DMS153 (cell line): ENCODE measurements around the gene NT5E.
"Not testable (repeated sequence)": the region's sequence is repeated elsewhere in the genome, so short reads cannot be mapped to it uniquely, and the experiment has no call there.

Experiments
- DNase-seq: peaks from one replicate; lab custom pipeline; 2025; lab: John Stamatoyannopoulos, UW

Gene NT5E

DNA sequence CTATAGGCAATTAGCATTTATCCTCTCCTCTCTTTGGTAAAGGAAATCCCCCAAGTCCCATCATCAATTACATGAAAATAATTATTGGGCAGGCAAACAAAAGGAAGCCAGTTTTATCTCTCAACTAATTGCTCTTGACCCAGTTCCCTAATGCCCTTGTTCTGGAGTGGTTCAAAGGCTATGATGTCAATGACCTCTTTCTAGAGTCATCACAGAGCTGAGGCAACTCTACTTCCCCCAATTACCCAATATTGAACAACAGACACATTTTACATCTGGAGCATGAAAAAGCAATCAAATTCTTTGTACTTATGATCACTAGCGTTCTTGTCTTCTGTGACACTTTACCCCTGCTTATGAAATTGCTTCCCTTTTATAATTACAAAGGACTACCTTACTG, 43.5 kb downstream of the NT5E start:
- DNase-seq: no peak

DNA sequence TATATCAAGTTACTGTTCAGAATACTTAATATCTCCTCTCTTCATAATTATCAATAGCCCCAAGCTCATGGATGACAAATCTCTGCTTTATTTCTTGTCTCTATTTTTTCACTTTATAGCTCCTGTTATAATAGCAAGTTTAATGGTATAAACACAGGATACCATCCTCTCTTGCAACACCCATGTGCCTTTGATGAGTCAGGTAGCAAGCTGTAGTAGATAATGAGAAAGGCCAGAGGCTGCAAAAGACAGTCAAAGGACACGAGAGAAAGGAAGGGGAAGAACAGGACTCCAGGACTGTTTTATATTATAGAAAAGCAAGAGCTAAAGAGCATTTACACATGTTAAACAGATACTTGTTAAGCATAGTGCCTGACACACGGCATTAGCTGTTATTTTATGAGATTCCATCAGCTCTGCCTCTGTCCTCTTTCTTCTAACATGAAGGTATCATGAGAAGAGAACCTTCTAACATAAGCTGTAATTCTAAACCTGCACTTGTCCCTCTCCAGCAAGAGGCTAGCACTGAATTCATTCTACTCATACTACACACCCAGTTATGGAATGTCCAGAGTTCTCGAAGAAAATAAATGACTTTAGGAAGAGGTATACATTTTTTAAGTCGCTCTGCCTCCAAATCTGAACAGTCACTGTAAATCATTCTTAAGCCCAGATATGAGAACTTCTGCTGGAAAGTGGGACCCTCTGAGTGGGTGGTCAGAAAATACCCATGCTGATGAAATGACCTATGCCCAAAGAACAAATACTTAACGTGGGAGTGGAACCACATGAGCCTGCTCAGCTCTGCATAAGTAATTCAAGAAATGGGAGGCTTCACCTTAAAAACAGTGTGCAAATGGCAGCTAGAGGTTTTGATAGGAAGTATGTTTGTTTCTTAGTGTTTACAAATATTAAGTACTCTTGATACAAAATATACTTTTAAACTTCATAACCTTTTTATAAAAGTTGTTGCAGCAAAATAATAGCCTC, 45.0 kb downstream of the NT5E start:
- DNase-seq: no peak

GRCh38 chr6:85496009-85496579, 46.2 kb downstream of the NT5E start:
- DNase-seq: no peak

GRCh38 chr6:85496856-85497255, 47.0 kb downstream of the NT5E start:
- DNase-seq: no peak

GRCh38 chr6:85498596-85499258, 48.8 kb downstream of the NT5E start:
- DNase-seq: peak; percentile 29

DNA sequence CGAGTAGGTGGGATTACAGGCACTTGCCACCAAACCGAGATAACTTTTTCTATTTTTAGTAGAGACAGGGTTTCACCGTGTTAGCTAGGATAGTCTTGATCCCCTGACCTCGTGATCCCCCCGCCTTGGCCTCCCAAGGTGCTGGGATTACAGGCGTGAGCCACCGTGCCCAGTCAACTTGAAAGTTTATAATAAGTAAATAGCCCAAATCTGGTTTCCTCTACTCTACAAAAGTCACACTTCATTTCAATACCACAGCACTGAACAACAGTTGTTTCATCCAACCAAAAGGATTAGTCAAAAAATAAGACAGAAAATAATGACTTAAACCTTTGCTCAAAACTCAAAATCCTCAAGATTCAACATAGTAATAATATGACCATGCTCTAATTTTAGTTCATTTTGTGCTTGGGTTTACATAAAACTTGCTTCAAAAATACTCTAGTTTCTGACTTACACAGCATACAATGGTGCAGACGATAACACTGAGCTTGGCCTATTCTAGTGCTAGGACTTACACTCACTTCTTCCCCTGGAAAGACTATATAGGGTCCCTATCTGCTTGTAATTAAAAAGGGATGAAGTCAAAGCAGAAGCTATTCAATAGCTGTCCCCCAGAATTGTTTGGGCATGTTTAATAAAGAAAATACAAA, 56.7 kb downstream of the NT5E start:
- DNase-seq: no peak

DNA sequence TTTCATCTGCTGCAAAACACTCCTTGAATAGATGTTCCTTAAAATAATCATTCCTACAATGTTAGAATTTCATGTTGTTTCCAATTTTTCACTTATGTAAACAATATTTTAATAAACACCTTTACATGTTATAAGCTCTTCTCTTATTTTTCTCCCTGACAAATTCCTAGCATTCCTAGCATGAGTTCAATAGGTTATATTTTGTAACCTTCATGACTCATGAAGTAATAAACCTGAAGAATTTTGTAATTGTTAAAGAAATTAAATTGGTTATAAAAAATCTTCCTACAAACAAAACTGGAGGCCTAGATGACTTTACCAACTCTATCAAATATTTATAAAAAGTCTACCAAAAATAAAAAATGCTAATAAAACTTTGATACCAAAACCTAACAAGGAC, 66.3 kb downstream of the NT5E start:
- no peak for DNase-seq

DNA sequence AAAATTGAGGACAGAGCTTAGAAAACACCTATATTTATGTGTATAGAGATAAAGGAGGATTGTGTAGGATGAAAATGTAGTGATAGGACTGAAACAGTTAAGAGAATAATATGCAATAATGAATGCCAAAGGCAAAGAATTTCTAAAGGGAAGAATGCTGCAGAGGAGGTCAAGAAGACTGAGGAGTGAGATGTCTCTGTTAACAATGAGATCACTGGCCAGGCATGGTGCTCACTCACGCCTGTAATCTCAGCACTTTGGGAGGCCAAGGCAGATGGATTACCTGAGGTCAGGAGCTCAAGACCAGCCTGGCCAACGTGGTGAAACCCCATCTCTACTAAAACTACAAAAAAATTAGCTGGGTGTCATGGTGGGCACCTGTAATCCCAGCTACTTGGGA, 74.4 kb downstream of the NT5E start:
- not testable (repeated sequence) for DNase-seq

DNA sequence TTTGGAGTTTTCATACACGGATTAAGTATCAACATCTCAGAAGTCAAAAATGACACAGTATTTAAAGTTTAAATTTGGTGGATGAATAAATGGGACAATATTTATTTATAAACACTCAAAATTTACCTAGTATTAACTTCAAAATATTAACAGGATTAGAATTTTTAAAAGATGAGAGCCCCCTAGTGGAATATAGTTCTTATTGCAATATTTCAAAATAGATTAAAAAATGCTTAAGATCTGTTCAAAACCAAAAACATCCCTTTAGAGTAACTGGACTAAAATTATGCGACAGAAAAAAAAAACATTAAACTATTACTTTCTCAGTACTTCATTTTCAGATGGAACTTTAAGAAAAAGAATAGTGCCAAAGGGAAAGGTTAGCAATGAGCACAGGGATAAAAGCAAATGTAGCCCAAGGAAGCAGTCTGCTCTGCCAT, 87.2 kb downstream of the NT5E start:
- no peak for DNase-seq

DNA sequence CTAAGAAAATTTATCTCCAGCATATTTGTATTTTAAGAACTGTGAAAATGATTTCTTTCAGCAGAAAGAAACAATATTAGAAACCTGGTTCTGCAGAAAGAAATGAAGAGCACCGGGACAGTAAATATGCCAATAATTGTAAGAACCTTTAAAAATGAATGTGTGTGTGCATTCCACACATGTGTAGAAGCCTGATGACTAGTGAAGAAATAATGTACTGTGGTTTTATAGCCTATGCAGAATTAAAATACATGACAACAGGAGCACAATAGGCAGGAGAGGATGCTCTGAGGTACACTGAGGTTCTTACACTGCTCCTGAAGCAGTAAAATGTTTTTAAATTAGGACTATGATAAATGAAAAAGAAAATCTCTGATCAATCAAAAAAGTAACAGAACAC, 94.9 kb downstream of the NT5E start:
- no peak for DNase-seq
